ENCODE results near the gene EXOC4.

EXOC4 gene

GRCh38 chr7:133857376-133858119 is 604.7 kb downstream of the EXOC4 start:
- DNase-seq (ENCODE audit: extremely low read depth, low read depth), result no peak
- TF ChIP-seq, protein P1, sequence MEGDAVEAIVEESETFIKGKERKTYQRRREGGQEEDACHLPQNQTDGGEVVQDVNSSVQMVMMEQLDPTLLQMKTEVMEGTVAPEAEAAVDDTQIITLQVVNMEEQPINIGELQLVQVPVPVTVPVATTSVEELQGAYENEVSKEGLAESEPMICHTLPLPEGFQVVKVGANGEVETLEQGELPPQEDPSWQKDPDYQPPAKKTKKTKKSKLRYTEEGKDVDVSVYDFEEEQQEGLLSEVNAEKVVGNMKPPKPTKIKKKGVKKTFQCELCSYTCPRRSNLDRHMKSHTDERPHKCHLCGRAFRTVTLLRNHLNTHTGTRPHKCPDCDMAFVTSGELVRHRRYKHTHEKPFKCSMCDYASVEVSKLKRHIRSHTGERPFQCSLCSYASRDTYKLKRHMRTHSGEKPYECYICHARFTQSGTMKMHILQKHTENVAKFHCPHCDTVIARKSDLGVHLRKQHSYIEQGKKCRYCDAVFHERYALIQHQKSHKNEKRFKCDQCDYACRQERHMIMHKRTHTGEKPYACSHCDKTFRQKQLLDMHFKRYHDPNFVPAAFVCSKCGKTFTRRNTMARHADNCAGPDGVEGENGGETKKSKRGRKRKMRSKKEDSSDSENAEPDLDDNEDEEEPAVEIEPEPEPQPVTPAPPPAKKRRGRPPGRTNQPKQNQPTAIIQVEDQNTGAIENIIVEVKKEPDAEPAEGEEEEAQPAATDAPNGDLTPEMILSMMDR (IDR thresholded peaks at IDR 0.05; ENCODE audit: low read depth, low read length), result no peak

- no peak for DNase-seq (ENCODE audit: extremely low read depth, low read depth)
These were observed 605.4 kb downstream of the EXOC4 start for GRCh38 chr7:133858311-133858710.

DNA sequence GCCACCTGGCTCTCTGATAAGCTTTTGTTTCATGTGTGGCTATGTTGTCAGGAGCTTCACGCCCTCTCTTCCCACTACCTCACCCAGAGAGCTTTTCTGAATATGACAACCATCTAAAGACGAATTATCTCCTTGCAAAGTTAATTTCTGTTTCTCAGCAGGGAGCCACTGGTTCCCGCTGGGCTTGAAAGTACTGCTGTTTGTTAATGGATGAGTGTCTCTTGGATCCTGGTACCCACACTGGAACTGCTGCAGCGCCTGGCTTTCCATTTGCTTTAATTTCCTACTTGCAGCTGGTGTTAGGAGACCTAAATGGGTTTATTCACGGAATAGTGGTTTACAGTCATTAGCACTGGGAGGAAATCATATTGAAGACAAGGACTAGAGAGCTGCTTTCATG is 606.4 kb downstream of the EXOC4 start:
- TF ChIP-seq, protein P1 (IDR thresholded peaks at IDR 0.05; ENCODE audit: low read depth, low read length), result no peak
- DNase-seq (ENCODE audit: extremely low read depth, low read depth), result no peak

More at GRCh38 chr7:133858311-133858710, 605.4 kb downstream of the EXOC4 start:
- TF ChIP-seq, protein P1 (IDR thresholded peaks at IDR 0.05; ENCODE audit: low read depth, low read length), result no peak

GRCh38 chr7:133859871-133860450 is 607.1 kb downstream of the EXOC4 start:
- TF ChIP-seq, protein P1 (IDR thresholded peaks at IDR 0.05; ENCODE audit: low read depth, low read length), result no peak
- DNase-seq (ENCODE audit: extremely low read depth, low read depth), result no peak

DNA sequence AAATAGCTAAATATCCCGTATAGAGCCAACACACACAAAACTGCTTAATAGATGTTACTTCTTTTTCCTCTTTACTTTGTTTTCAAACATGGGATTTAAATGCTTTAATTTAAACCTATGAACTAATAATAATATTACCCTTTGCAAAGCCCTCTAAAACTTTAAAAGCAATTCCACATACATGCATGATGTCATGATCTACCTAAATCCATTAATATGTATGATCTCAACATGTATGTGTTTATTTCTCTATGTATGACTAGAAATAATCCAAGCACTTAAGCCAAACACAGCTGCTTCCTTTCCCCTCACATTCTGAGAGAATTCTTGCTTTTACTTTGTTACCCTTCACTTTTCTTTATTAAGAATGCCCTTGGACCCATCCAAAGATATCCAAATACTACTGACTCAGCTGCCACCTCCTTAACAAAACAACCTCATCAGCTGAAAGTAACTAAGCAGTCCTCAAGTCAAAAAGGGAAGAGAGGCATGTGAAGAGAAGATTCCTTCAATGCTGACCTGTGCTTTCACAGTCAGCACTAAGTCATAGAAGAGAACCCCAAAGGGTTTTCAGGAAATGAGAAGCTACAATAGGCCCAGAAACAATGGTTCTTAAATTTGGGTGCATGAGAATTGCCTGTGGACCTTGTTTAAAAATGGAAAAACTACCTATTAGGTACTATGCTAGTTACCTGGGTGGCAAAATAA is 607.9 kb downstream of the EXOC4 start:
- DNase-seq (ENCODE audit: extremely low read depth, low read depth), result no peak
- TF ChIP-seq, protein P1 (IDR thresholded peaks at IDR 0.05; ENCODE audit: low read depth, low read length), result no peak

- no peak for DNase-seq (ENCODE audit: extremely low read depth, low read depth)
- TF ChIP-seq, protein P1 (IDR thresholded peaks at IDR 0.05; ENCODE audit: low read depth, low read length), result no peak
These were observed 609.0 kb downstream of the EXOC4 start for GRCh38 chr7:133861876-133862275.

Measured in AG09319 (cell line).